SH-SY5Y (cell line): ENCODE data around the gene OOSP4B.

Source experiments
- GATA2 ChIP-seq: IDR thresholded peaks from 2 replicates; pipeline ENCODE4 v1.6.1; 2011; ENCODE audit warnings: mild to moderate bottlenecking, low read depth, low read length
- GATA3 ChIP-seq: IDR thresholded peaks from 2 replicates; pipeline ENCODE4 v1.6.1; 2011; ENCODE audit warnings: low read depth, mild to moderate bottlenecking, low read length, moderate library complexity

DNA sequence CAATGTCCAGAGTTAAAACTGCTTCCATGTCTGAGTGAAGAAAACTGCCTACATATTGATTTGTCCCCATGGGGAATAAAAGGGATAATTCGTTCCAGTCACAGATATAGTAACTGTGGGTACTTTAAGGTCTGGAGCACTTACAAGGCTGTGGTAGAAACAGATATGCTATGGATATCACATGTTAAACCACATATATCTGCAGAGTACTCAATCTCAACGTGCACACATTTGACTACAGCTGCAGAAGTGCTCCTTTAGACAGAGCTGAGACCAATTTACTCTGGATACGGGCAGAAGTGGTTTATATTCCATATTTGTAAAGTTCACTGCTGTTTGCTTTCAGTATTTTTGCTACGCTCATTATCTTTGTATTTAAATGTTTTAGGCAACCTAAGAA, 61.8 kb downstream of the OOSP4B start:
- no peak for TF ChIP-seq GATA3
- TF ChIP-seq GATA2, result no peak
